ENCODE results near the gene NAALADL2.

DNA sequence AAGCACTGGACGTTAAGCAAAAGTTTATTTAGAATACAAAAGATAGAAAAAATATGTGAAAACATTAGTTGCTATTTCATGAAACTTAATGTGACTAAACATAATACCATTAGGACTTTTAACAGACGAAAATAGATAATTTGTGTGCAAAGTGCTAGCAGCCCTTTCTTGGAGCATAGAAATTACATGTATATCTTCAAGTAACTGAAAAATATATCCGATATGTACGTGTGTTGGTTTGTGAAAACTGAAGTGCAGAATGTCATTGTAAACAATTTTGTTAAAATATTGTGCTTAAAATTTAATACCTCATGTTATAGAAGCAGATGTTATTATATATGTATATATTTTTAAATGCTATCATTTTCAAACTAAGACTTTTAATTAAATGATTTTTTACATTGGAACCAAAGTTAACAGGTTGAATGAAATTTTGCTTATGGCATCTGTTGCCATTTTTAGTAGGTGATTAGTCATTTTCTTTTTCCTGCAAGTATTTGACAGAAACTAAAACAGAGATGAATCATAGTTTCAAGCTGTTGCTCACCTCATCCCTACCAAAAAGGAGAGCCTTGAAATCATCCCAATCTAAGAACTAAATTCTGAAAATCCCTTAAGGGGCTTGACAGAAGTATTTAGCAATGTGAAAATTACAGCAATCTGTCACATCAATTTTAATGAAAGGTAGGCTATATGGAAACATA is 334.8 kb downstream of the NAALADL2 start:
- no peak for TF ChIP-seq MAX (IDR thresholded peaks at IDR 0.05)
- no peak for TF ChIP-seq RAD21 (IDR thresholded peaks at IDR 0.05; ENCODE audit: low read depth)
- no peak for TF ChIP-seq EGR1 (IDR thresholded peaks at IDR 0.05)
- no peak for TF ChIP-seq EP300 (IDR thresholded peaks at IDR 0.05; ENCODE audit: borderline replicate concordance)
- no peak for TF ChIP-seq ZBTB7A (IDR thresholded peaks at IDR 0.05; ENCODE audit: low read depth)
